Natural killer cell treated with Interleukin-12 subunit alpha and Interleukin-12 subunit beta and Interleukin-15 and Interleukin-18, amount 100 ng/mL, for 72 hours (primary cell): Measurements from ENCODE around the gene KCNAB2. TPM values are rescaled to one million over a fixed set of nuclear protein-coding genes. Genes with fewer than 3 reads are reported as not detected.

Source experiments
- ATAC-seq, 2 donors: fragments of 150-1000 bp; cut with Tn5 transposase in 1 of 2; sonication (Bioruptor Pico), chemical (Tn5 transposase) in 1 of 2; 2 replicates each; pipeline ENCODE4 v1.10.0; 2021
- DNase-seq: peaks from one replicate; pipeline ENCODE4 v3.0.0; 2022; ENCODE audit warnings: low spot score
- H3K27ac Mint-ChIP-seq, 2 donors: 1 replicate in 1 of 2; 2 replicates in 1 of 2; pipeline ENCODE4 v1.8.0; 2022; ENCODE audit warnings: mixed read lengths in 2 of 2, mild to moderate bottlenecking in 1 of 2, moderate library complexity in 1 of 2
- H3K27me3 Mint-ChIP-seq, 2 donors: 1 replicate in 1 of 2; 2 replicates in 1 of 2; pipeline ENCODE4 v1.8.0; 2022; ENCODE audit warnings: mixed read lengths in 2 of 2
- H3K36me3 Mint-ChIP-seq: one replicate; pipeline ENCODE4 v1.8.0; 2022; ENCODE audit warnings: mixed read lengths
- H3K4me1 Mint-ChIP-seq, 2 donors: 1 replicate in 1 of 2; 2 replicates in 1 of 2; pipeline ENCODE4 v1.8.0; 2022; ENCODE audit warnings: low read depth in 2 of 2, mixed read lengths in 2 of 2, mild to moderate bottlenecking in 1 of 2
- H3K4me3 Mint-ChIP-seq: one replicate; pipeline ENCODE4 v1.8.0; 2022; ENCODE audit warnings: mixed read lengths
- H3K9me3 Mint-ChIP-seq: 2 replicates; pipeline ENCODE4 v1.8.0; 2022; ENCODE audit warnings: mixed read lengths
- total RNA-seq, 2 donors: library from RNA; stranded (reverse); gene quantifications; one replicate each; pipeline ENCODE4 v1.2.3, GENCODE V29; 2022

KCNAB2 gene
- total RNA-seq, 2 donors from 2014 or later = 157 to 360 TPM

GRCh38 chr1:6117064-6117463 is 71.4 kb downstream of the KCNAB2 start:
- H3K27ac Mint-ChIP-seq = no peak overlapping the region
- peaks cover 0 to 8% of the 10 kb centered on the region in 2 donors for H3K4me1 Mint-ChIP-seq
- H3K36me3 Mint-ChIP-seq = peaks cover 7% of the 10 kb centered on the region
- ATAC-seq (no peak), DNase-seq (no peak)
- peaks cover 0 to 5% of the 10 kb centered on the region in 2 donors for H3K27me3 Mint-ChIP-seq
- H3K9me3 Mint-ChIP-seq = no peaks in the 10 kb centered on the region
- no peak overlapping the region for H3K4me3 Mint-ChIP-seq

- DNase-seq = no peak
- Mint-ChIP-seq H3K27me3 (peaks cover 0 to 3% of the 10 kb centered on the region in 2 donors), H3K36me3 (peaks cover 7% of the 10 kb centered on the region), H3K27ac (no peak overlapping the region), H3K4me3 (no peak overlapping the region), H3K9me3 (no peaks in the 10 kb centered on the region), H3K4me1 (peaks cover 0 to 9% of the 10 kb centered on the region in 2 donors)
- no peak for ATAC-seq
These were observed 71.9 kb downstream of the KCNAB2 start for GRCh38 chr1:6117624-6118023.

GRCh38 chr1:6118415-6118814 is 72.7 kb downstream of the KCNAB2 start:
- H3K27me3 Mint-ChIP-seq = peaks cover 0 to 3% of the 10 kb centered on the region in 2 donors
- H3K4me3 Mint-ChIP-seq = no peak overlapping the region
- H3K4me1 Mint-ChIP-seq = peaks cover 3 to 12% of the 10 kb centered on the region in 2 donors
- no peak overlapping the region for H3K27ac Mint-ChIP-seq
- ATAC-seq = no peak
- no peaks in the 10 kb centered on the region for H3K9me3 Mint-ChIP-seq
- DNase-seq = no peak
- peaks cover 7% of the 10 kb centered on the region for H3K36me3 Mint-ChIP-seq

- DNase-seq = no peak
- Mint-ChIP-seq H3K27me3 (peaks cover 0 to 5% of the 10 kb centered on the region in 2 donors), H3K27ac (no peak overlapping the region), H3K36me3 (peaks cover 7% of the 10 kb centered on the region), H3K9me3 (no peaks in the 10 kb centered on the region), H3K4me3 (no peak overlapping the region), H3K4me1 (peaks cover 3 to 12% of the 10 kb centered on the region in 2 donors)
- peak in 1 of 2 donors; percentile 29 for ATAC-seq
These were observed 75.3 kb downstream of the KCNAB2 start for GRCh38 chr1:6121021-6121421.

- no peaks in the 10 kb centered on the region for H3K9me3 Mint-ChIP-seq
- no peak overlapping the region for H3K27ac Mint-ChIP-seq
- no peak overlapping the region for H3K4me3 Mint-ChIP-seq
- ATAC-seq = no peak
- H3K27me3 Mint-ChIP-seq = peaks cover 0 to 8% of the 10 kb centered on the region in 2 donors
- DNase-seq = no peak
- peaks cover 3% of the 10 kb centered on the region for H3K36me3 Mint-ChIP-seq
- H3K4me1 Mint-ChIP-seq = peaks cover 5 to 7% of the 10 kb centered on the region in 2 donors
These were observed 76.1 kb downstream of the KCNAB2 start for GRCh38 chr1:6121651-6122370.

- DNase-seq (no peak), ATAC-seq (no peak)
- Mint-ChIP-seq H3K4me1 (peaks cover 4 to 6% of the 10 kb centered on the region in 2 donors), H3K27me3 (peaks cover 0 to 6% of the 10 kb centered on the region in 2 donors), H3K27ac (no peak overlapping the region), H3K4me3 (no peak overlapping the region), H3K36me3 (no peaks in the 10 kb centered on the region), H3K9me3 (no peaks in the 10 kb centered on the region)
These were observed 77.4 kb downstream of the KCNAB2 start for GRCh38 chr1:6123083-6123482.

- Mint-ChIP-seq H3K9me3 (no peaks in the 10 kb centered on the region), H3K4me3 (no peak overlapping the region), H3K4me1 (peaks cover 4 to 6% of the 10 kb centered on the region in 2 donors), H3K27ac (no peak overlapping the region), H3K36me3 (no peaks in the 10 kb centered on the region), H3K27me3 (peaks cover 0 to 6% of the 10 kb centered on the region in 2 donors)
- ATAC-seq (no peak), DNase-seq (no peak)
These were observed 78.1 kb downstream of the KCNAB2 start for GRCh38 chr1:6123816-6124215.

- Mint-ChIP-seq H3K9me3 (no peaks in the 10 kb centered on the region), H3K4me3 (no peak overlapping the region), H3K27ac (no peak overlapping the region)
These were observed 78.7 kb downstream of the KCNAB2 start for GRCh38 chr1:6124341-6124740.

GRCh38 chr1:6124746-6125365 is 79.2 kb downstream of the KCNAB2 start:
- Mint-ChIP-seq H3K36me3 (no peaks in the 10 kb centered on the region), H3K4me3 (no peak overlapping the region), H3K27ac (no peak overlapping the region), H3K9me3 (no peaks in the 10 kb centered on the region), H3K27me3 (peaks cover 0 to 6% of the 10 kb centered on the region in 2 donors), H3K4me1 (peaks cover 4 to 6% of the 10 kb centered on the region in 2 donors)
- ATAC-seq = no peak
- DNase-seq = no peak

More at GRCh38 chr1:6124341-6124740, 78.7 kb downstream of the KCNAB2 start:
- H3K4me1 Mint-ChIP-seq = peaks cover 4 to 6% of the 10 kb centered on the region in 2 donors
- no peaks in the 10 kb centered on the region for H3K36me3 Mint-ChIP-seq
- ATAC-seq = no peak
- no peak for DNase-seq
- peaks cover 0 to 6% of the 10 kb centered on the region in 2 donors for H3K27me3 Mint-ChIP-seq

- no peaks in the 10 kb centered on the region for H3K36me3 Mint-ChIP-seq
- H3K27me3 Mint-ChIP-seq = peaks cover 0 to 6% of the 10 kb centered on the region in 2 donors
- H3K4me1 Mint-ChIP-seq = peaks cover 4 to 6% of the 10 kb centered on the region in 2 donors
- no peak overlapping the region for H3K27ac Mint-ChIP-seq
- no peaks in the 10 kb centered on the region for H3K9me3 Mint-ChIP-seq
- H3K4me3 Mint-ChIP-seq = no peak overlapping the region
- no peak for ATAC-seq
- DNase-seq = no peak
These were observed 79.7 kb downstream of the KCNAB2 start for GRCh38 chr1:6125366-6125765.

GRCh38 chr1:6126028-6126427 is 80.3 kb downstream of the KCNAB2 start:
- peaks cover 4 to 6% of the 10 kb centered on the region in 2 donors for H3K4me1 Mint-ChIP-seq
- no peak for DNase-seq
- H3K9me3 Mint-ChIP-seq = no peaks in the 10 kb centered on the region
- H3K36me3 Mint-ChIP-seq = no peaks in the 10 kb centered on the region
- ATAC-seq = no peak
- peaks cover 0 to 6% of the 10 kb centered on the region in 2 donors for H3K27me3 Mint-ChIP-seq
- H3K4me3 Mint-ChIP-seq = no peak overlapping the region
- H3K27ac Mint-ChIP-seq = no peak overlapping the region

- Mint-ChIP-seq H3K4me3 (no peak overlapping the region), H3K4me1 (peaks cover 4 to 6% of the 10 kb centered on the region in 2 donors), H3K36me3 (no peaks in the 10 kb centered on the region), H3K27ac (no peak overlapping the region), H3K27me3 (peaks cover 0 to 6% of the 10 kb centered on the region in 2 donors), H3K9me3 (no peaks in the 10 kb centered on the region)
- DNase-seq (no peak), ATAC-seq (no peak)
These were observed 80.9 kb downstream of the KCNAB2 start for GRCh38 chr1:6126521-6127067.

GRCh38 chr1:6127587-6128163 is 82.0 kb downstream of the KCNAB2 start:
- H3K9me3 Mint-ChIP-seq = no peaks in the 10 kb centered on the region
- H3K27me3 Mint-ChIP-seq = peaks cover 5 to 6% of the 10 kb centered on the region in 2 donors
- no peaks in the 10 kb centered on the region for H3K36me3 Mint-ChIP-seq
- H3K4me1 Mint-ChIP-seq = peaks cover 3 to 6% of the 10 kb centered on the region in 2 donors
- no peak overlapping the region for H3K4me3 Mint-ChIP-seq
- peak; percentile 82 to 93 for ATAC-seq
- peak; percentile 82 for DNase-seq
- no peak overlapping the region for H3K27ac Mint-ChIP-seq
